Right forelimb (tissue), 1 donor: ENCODE results near the gene CAPNS1.

Experiments used
- DNase-seq: peaks from one replicate; pipeline ENCODE4 v3.0.0-alpha.2; 2018

Gene CAPNS1

GRCh38 chr19:36139473-36140303, at the start of gene CAPNS1:
Gene CAPNS1, plus strand, starts transcription at chr19:36140066. Its CDS starts 946 bp downstream, at chr19:36141012.
- DNase-seq = peak; percentile 98

DNA sequence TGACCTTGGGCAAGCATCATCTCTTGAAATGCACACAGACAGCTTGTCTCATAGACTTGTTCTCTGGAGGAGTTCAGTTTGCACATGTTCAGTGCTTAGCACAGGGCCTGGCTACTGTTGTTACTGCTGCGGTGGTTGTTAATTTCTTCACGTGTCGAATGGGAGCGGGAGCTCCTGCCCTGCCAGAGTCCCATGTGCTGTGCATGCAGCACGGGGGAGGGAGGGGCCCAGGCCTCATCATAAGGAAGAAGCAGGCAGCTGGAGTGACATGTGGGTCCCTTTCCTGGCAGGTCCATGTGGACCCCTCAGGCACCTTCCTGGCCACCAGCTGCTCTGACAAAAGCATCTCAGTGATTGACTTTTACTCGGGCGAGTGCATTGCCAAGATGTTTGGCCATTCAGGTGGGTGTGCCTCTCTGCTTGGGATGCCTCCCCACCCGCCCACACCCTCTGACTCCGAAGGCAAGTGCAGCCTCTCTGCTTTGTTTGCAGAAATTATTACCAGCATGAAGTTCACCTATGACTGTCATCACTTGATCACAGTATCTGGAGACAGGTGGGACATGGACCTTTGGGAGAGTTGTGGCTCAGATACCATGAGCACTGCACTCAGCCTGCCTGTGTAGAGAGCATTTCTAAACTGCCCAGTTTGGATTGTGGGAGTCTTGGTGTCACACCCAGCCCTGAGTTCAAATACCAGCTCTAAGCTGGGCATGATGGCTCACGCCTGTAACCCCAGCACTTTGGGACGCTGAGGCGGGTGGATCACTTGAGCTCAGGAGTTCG, 48.8 kb upstream of the CAPNS1 start:
- DNase-seq = no peak

DNA sequence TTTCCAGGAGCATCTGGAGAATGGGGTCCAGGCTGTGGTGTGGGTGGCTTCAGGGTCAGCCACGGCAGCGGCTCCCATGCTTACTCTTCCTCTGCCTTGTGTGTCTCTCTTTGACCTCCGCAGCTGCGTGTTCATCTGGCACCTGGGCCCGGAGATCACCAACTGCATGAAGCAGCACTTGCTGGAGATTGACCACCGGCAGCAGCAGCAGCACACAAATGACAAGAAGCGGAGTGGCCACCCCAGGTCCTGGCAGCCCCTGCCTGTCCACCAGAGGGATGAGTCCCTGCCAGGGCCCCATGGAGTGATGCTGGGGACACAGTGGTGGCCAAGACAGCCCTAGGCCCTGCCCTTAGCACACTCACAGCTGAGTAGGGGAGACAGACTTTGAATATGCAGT, 47.3 kb upstream of the CAPNS1 start:
- DNase-seq = no peak

DNA sequence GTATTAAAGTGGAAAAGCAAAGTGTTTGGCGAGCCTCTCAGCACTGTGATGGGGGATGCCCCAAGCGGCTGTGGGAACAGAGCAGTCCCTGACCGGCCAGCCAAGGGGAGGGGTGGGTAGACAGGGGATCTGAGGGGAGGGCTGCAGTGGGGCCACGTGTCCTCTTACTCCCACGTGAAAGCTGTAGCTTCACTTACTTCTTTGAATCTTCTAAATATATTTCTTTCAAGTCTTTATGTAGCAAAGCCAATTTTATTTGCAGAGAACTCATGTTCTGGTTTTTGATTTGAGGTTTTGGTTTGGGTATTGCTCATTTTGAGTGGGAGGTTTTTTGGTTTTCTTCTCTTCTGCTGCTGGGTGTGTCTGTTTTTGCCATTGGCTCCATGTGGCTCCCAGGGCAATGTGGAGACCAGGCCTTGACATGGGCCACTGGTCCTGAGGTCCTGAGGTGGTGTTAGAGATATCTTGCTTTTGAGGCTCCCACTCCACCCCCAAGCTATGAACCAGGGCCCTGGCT, 46.7 kb upstream of the CAPNS1 start:
- DNase-seq = no peak

GRCh38 chr19:36093687-36094086, 46.2 kb upstream of the CAPNS1 start:
- DNase-seq = no peak

DNA sequence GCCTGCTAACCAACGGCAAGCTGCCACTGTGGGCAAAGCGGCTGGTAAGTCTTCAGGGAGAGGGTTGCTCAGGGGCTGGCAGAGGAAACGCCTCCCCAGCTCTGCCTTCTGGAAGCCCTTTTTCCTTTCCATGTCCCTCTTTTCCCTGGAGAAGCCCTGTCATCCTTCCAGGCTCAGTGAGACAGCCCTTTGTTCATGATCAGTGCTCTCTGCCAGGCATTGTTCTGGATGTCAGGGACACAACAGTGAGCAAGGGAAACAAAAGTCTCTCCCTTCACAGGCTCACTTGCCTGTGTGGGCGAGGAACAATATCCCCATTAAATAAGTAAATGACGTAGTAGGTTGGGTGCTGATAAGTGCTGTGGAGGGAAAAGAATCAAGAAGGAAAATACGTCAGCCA, 42.8 kb upstream of the CAPNS1 start:
- DNase-seq = no peak

DNA sequence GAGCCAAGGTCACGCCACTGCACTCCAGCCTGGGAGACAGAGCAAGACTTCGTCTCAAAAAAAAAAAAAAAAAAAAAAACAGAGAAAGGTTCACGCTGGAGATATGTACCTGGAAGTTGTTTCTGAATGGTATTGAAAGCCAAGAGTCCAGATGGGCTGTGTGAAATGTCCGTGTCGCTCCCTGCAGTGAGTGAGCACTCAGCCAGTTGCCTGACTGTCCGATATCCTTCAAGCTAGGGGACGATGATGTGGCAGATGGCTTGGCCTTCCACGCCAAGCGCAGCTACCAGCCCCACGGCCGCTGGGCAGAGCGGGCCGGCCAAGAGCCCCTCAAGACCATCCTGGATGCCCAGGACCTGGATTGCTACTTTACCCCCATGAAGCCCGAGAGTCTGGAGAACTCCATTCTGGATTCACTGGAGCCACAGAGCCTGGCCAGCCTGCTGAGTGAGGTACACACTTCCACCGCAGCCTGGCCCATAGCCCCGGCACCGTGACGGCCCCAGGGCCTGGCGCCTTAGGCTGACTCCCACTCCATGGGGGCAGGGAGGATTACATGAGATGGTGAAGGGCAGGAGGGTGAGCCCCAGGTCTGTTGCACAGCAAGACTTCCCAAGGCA, 40.6 kb upstream of the CAPNS1 start:
- DNase-seq = no peak

DNA sequence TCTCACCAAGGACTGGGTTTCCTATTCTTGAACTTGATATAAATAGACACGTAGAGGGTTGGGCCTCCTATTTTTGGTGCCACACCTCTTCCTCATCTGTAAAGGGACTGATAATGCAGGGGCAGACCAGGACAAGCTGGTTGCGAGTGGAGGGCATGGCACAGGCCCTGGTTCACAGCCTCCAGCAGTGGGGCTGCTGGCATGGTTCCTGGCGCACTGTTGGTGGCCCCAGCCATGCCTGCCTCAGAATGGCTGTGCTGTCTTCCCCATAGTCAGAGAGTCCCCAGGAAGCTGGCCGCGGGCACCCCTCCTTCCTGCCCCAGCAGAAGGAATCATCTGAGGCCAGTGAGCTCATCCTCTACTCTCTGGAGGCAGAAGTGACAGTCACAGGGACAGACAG, 39.4 kb upstream of the CAPNS1 start:
- no peak for DNase-seq

- no peak for DNase-seq
These were observed 38.1 kb upstream of the CAPNS1 start for GRCh38 chr19:36101550-36102327.

DNA sequence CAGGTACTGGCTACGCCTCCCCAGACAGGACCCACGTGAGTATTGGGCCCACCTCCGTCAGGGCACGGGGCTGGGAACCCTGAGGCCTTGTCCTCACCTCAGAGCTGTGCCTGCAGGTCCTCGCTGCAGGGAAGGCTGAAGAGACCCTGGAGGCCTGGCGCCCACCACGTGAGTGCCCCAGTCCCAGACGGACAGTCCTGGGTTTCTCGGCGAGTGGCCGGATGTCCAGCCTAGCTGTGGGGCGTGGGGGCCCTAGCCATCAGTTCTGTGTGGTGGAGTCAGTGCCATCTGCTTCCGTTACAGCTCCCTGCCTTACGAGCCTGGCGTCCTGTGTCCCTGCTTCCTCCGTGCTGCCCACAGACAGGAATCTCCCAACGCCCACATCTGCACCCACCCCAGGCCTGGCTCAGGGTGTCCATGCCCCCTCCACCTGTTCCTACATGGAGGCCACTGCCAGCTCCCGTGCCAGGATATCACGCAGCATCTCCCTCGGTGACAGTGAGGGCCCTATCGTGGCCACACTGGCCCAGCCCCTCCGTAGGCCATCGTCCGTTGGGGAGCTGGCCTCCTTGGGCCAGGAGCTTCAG, 36.7 kb upstream of the CAPNS1 start:
- DNase-seq = no peak

- DNase-seq = no peak
These were observed 35.9 kb upstream of the CAPNS1 start for GRCh38 chr19:36103842-36104552.

DNA sequence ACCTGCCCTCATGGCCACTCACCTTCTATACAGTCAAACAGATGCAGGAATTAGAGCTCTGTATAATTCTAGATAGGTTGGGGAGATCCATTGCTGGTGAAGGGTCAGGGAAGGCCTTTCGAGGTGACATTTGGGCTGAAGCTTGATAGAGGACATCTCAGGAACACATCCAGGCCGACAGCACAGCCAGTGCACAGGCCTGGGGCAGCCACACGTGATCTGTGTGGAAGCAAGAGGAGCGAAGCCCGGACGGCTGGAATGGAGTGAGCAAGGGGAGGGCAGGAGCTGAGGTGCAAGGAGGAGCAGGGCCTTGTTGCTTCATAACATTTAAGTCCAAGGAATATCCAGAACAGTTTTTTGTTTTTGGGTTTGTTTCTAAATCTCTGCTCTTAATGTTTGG, 33.4 kb upstream of the CAPNS1 start:
- no peak for DNase-seq

GRCh38 chr19:36106991-36107390, 32.9 kb upstream of the CAPNS1 start:
- no peak for DNase-seq

GRCh38 chr19:36108684-36109083, 31.2 kb upstream of the CAPNS1 start:
- DNase-seq = no peak

GRCh38 chr19:36110487-36111199, 29.2 kb upstream of the CAPNS1 start, which contains the start of gene OVOL3:
Gene OVOL3, plus strand, starts transcription at chr19:36111143. Its CDS starts 60 bp downstream, at chr19:36111203.
- no peak for DNase-seq

- no peak for DNase-seq
These were observed 28.7 kb upstream of the CAPNS1 start for GRCh38 chr19:36111200-36111539.

GRCh38 chr19:36112678-36113077, 27.2 kb upstream of the CAPNS1 start:
- DNase-seq = no peak

DNA sequence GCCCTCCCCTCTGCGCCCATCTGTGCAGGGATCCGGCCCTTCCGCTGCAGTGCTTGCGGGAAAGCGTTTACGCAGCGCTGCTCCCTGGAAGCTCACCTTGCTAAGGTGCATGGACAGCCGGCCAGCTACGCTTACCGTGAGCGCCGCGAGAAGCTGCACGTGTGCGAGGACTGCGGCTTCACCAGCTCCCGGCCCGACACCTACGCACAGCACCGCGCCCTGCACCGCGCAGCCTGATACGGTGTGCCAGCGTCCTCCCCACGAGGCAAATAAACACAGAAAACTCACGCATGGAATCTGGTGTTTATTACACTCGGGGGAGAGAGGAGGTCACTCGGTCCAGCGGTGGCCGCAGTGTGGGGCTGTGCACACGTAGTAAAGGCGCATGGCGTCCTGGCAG, 26.4 kb upstream of the CAPNS1 start:
- no peak for DNase-seq

DNA sequence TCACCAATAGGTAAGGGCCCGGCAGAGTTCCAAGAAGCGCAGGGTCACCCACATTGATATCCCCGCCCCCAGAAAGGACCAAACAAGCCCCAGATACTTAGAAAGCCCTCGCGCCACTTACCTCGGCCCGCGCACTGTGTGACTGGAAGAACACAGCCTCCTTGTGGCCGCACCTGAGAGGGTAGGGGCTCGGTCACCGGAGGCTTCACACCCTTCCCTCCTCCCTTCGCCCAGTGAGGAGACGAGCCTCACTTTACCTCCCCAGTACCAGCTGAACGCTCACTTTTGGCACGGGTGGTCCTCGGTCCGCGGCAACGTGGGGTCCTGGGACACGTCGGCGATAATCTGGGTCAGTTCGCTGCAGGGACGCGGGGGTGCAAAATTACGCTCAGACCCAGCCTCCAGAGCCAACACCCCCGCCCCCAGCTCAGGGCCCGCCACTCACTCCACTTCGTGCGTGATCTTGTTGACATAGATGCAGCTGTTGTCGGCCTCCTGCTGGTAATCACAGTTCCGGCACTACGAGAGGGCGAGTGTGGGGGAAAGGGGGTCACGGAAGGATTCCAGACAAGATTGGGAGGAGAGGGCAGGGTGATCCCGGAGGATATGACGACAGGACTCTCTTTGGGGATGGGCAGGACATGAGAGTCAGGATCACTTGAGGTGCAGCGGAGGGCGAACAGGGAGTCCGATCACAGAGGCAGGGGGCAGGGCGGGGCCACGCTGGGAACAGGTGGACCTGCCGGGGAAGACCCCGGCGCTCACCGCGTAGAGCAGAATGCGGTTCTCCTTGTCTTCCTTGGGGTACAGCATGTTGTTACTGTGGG, 25.8 kb upstream of the CAPNS1 start:
- no peak for DNase-seq
